Stimulated activated CD4-positive, alpha-beta T cell treated with anti-CD3 and anti-CD28 coated beads, TNF-alpha, amount 100 ng/mL, for 48 hours (primary cell): Measurements from ENCODE around the gene METTL13.

ENCODE experiments used
- DNase-seq, 3 donors: peaks; one replicate each; pipeline ENCODE4 v3.0.0-alpha.2; 2020; ENCODE audit warnings: low read depth in 3 of 3

Gene METTL13

DNA sequence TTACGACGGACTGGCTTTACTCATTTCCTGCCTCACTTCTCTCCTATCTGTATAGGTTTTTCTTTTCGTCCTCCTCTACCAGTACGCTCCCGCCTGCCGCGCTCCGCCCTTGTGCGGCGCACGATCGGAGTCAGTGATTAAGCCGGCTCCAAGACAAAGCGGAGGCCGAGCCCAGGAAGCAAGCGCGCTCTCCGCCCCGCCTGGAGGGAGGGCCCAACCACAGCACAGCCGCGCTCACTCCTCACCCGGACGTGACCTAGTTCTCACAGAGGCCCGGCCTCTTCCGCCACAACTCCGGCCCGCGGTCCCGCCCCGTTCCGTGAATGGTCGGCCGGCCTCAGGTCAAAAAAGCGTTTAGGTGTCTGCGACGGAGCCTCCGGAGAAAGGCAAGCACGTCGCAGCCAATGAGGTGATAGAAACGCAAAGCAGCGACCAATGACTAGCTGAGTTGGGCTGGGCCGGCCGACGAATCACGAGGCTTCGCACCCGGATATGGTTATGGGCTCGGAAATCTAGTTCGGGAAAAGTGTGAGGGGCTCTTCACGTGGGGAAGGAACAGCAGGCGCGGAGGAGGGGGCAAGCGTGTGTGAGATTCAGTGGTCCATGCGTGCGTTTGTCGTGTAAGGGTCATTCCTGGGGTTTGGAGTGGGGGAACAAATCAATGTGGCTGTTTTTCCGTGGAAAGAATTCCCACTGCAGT is at the start of gene METTL13:
TSS of gene METTL13 (plus strand) at position 485 of the 700 bp plus-strand sequence. CDS start 308 bp downstream, outside the sequence.
- peak; percentile 96 to 98 (median 97) for DNase-seq

GRCh38 chr1:171736196-171736595 is 45.3 kb upstream of the METTL13 start:
- no peak for DNase-seq

- DNase-seq: no peak
Measured at GRCh38 chr1:171738911-171739310, 42.5 kb upstream of the METTL13 start.

DNA sequence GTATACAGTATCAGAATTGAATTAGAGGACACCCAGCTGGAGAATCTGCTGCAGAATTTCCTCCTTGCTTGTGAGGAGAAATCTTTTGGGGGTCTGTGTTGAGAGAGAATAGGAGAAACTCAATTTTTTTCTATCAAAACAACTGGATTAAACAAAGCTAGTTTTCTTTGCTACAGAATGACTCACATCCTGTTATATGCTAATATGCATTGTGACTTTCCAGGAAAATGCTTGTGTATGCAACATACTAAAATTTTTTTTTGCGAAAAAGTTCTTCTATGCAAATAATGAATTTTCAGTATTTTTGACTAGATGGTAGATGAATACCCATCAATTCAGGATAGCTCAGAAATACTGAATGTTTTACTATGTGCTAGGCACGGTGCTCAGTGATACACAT is 41.8 kb upstream of the METTL13 start:
- DNase-seq: no peak

- DNase-seq: no peak
Measured at GRCh38 chr1:171740356-171740863, 41.0 kb upstream of the METTL13 start.

DNA sequence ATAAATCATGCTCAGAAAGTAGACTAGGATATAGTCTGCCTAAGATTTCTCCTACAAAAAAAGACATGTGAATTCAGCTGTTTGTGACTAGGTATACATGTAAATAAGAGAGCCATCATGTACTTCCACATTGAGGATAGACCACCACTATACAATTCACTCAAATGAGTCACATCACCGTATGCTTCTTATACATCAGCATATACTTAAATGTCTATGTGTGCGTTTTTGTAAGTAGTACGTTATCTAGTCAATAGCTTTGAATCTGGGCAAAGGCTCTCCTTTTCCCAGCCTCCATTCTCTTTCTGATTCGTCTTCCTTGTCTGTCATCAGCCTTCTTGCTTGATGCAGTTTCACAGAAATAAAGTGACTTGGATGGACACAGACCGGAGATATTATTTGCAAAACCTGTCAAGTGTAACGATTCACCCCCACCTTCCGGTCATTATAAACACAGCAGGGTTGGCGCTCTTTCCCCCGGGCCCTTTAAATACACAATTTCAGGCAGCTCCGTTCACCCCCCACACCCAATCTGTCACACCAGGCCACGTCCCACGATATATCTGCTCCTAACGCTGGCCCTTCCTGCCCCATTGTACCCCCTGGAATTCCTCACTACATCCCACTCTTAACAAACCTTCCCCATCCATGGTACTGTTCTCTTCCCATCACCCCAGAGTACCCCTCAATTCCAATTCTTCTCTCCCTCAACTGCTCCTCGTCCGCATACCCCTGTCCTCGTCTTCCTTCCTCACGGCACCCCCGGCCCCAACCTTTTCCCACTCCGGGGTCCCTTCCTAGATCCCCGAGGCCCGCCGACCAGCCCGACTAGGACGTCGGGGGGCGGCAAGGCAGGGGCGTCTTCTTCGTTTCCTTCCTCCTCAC is 40.2 kb upstream of the METTL13 start:
- DNase-seq: peak in 1 of 3 donors; percentile 33

GRCh38 chr1:171741872-171742576 is 39.4 kb upstream of the METTL13 start, which contains the start of gene VAMP4:
Gene VAMP4, minus strand, starts transcription at chr1:171742065. Its CDS starts 3,651 bp downstream, at chr1:171738414.
- peak; percentile 73 to 87 (median 75) for DNase-seq

DNA sequence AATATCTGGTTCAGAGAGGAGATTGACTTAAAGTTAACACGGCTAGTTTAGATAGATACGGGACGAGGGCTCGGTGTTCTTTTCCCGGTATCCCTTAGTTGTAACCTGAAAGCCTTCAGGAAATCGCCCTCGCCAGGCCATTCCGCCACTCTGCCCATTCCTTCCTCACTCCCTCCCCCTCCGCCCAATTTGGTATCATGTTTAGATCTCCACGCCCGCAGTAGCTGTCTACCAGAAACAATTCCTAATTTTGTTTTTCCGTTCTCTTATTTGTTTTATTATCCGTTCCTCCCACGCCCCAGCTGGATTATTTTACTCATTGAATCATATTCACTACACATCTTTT is 38.9 kb upstream of the METTL13 start:
- DNase-seq: peak in 1 of 3 donors; percentile 11

DNA sequence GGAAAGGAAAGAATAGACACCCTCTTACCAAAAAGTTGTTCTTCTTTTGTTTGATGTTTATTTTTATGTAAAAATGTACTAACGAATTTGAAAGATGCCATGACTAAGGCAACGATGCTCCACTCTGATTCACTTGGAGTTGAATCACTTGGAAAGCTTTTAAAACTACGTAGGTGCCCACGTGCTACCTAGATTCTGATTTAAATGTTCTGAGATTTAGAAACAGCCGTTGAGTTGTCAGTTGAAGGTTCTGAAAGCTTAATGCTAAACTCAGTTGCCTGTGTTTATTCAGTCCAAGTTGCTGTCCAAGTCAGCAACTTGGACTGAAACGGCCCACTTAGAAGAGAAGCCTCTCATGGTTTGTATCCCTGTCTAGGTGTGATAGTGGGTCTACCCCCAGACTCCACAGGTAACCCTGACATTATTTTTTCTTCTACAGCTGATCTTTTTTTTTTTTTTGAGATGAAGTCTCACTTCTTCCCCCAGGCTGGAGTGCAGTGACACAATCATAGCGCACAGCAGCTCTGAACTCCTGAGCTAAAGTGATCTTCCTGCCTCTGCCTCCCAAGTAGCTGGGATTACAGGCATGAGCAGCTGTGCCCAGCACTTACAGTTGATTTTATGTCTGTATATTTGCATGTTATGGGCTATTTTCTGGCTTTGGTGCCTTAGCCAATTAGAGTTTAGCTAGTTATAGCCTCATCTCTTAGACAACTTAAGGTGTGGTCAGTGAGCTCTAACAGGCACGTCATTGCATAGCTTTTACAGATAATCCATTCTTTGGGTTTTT is 38.2 kb upstream of the METTL13 start:
- DNase-seq: no peak

GRCh38 chr1:171744986-171745385 is 36.5 kb upstream of the METTL13 start:
- DNase-seq: no peak

DNA sequence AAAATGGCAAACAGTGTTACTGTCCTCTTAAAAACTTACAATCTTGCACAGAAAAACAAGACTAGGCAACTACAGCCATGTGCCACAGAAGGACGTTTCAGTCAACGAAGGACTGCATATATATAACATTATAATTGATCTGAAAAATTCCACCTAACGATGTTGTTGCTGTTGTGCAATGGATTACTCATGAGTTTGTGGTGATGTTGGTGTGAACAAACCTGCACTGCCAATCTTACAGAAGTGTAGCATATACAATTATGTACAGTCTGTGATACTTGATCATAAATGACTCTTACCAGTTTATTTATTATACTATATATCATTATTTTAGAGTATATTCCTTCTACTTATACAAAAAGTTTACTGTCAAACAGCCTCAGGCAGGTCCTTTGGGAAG is 32.8 kb upstream of the METTL13 start:
- DNase-seq: no peak

GRCh38 chr1:171751221-171751620 is 30.2 kb upstream of the METTL13 start:
- DNase-seq: no peak

DNA sequence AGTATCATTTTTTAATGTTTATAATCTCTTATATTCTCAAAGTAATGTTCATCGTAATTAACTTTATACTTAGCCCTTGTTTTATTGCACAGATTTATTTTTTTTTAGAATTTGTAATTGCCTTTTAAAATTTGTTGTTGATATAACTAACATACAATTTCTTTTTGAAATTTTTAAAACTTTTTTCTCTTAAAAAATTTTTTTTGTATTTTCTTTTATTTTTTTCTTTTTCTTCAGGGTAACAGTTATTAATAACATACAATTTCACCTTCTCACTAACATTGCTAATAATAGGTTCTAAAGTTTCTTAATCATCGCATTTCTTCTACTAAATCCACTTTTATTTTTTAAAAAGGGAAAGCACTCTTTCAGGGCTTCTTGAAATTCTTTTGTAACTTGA is 28.3 kb upstream of the METTL13 start:
- no peak for DNase-seq

GRCh38 chr1:171753685-171754352 is 27.6 kb upstream of the METTL13 start:
- DNase-seq: no peak

DNA sequence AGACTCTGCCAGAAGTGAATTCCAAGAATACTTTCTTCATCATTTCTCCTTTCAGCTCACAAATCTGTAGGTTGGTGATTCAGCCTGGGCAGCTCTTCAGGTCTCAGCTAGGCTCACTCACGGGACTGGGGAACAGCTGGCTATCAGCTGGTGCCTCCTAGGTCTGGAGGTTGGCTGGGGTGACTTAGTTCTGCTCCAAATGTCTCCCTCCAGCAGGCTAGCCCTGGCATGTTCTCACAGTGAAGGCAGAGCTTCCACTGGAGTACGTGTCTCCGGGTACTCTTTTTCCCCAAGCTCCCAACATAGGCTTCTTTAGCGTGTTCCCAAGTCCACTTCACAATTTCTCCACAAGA is 27.1 kb upstream of the METTL13 start:
- DNase-seq: no peak

- DNase-seq: no peak
Measured at GRCh38 chr1:171754971-171755370, 26.5 kb upstream of the METTL13 start.

- no peak for DNase-seq
Measured at GRCh38 chr1:171756856-171757255, 24.6 kb upstream of the METTL13 start.

- no peak for DNase-seq
Measured at GRCh38 chr1:171758011-171758410, 23.4 kb upstream of the METTL13 start.

DNA sequence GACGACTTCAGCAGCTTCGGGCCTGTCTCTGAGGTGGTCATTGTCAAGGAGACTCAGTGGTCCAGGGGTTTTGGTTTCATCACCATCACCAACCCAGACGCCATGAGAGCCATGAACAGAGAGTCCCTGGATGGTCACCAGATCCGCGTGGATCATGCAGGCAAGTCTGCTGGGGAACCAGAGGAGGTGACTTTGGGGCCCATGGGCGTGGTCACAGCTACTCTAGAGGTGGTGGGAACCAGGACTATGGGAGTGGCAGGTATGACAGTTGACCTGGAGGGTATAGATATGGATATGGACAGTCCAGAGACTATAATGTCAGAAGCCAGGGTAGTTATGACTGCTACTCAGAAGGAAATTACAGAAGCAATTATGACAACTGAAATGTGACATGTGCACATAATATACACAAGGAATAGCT is 19.3 kb upstream of the METTL13 start:
- DNase-seq: no peak

- no peak for DNase-seq
Measured at GRCh38 chr1:171763764-171764163, 17.7 kb upstream of the METTL13 start.

DNA sequence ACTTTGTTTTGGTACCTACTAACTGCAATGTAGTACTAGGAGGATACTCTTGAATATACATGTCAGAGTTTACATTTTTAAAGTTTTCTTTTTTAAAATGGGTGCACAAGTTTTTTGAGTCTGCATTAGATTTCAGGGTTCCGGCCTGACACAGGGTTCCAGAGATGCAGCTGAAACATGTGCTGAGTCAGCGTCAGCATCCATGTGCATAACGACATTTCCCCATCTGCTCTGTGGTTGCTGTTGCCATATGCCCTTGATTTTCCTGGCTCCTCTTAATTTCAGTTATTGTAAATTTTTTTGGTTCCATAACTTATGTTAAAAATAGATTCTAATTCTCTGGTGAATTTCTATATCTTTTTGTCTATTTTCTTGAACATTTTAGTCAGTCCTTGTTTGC is 12.3 kb upstream of the METTL13 start:
- DNase-seq: no peak
